Epithelial cell of esophagus (primary cell): ENCODE data around the gene IFT81.
A peak's percentile ranks its signal among the peaks of the same experiment; 100 is the strongest.
"Not testable (repeated sequence)": the region's sequence is repeated elsewhere in the genome, so short reads cannot be mapped to it uniquely, and the experiment has no call there.

ENCODE experiments used
- DNase-seq: peaks from one replicate; pipeline ENCODE4 v3.0.0; 2010; ENCODE audit warnings: low read depth
- H3K4me3 ChIP-seq: 2 replicates; pipeline ENCODE4 v1.5.1; 2011; ENCODE audit warnings: mild to moderate bottlenecking, low read length, control low read depth
- TF ChIP-seq, protein P1 (sequence below): IDR thresholded peaks from 2 replicates; pipeline ENCODE4 v1.5.1; 2011; ENCODE audit warnings: low read depth, mild to moderate bottlenecking, low read length, control low read depth, inconsistent platforms; ENCODE audit not compliant: insufficient read depth; ENCODE audit errors: missing control alignments

Gene IFT81

DNA sequence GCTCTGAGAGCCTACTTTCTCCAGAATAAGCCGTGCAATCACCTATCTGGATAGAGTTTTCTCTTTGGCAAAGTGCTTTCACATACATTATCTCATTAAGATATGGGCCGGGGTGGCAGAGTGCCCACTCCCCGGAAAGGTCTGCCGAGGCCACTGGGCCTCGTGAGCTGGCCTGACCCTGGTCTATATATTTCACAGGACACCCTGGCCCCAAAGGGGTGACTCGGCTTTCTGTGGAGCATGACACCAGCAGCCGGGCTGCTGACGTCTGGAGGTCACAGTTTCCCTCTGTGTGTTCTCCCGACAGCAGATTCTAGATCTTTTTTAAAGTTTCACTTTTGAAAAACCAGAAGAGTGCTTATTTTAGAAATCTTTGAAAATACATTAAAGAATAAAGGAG, 129.0 kb downstream of the IFT81 start:
- H3K4me3 ChIP-seq, result no peak overlapping the region
- TF ChIP-seq, protein P1, sequence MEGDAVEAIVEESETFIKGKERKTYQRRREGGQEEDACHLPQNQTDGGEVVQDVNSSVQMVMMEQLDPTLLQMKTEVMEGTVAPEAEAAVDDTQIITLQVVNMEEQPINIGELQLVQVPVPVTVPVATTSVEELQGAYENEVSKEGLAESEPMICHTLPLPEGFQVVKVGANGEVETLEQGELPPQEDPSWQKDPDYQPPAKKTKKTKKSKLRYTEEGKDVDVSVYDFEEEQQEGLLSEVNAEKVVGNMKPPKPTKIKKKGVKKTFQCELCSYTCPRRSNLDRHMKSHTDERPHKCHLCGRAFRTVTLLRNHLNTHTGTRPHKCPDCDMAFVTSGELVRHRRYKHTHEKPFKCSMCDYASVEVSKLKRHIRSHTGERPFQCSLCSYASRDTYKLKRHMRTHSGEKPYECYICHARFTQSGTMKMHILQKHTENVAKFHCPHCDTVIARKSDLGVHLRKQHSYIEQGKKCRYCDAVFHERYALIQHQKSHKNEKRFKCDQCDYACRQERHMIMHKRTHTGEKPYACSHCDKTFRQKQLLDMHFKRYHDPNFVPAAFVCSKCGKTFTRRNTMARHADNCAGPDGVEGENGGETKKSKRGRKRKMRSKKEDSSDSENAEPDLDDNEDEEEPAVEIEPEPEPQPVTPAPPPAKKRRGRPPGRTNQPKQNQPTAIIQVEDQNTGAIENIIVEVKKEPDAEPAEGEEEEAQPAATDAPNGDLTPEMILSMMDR, result no peak
- no peak for DNase-seq

DNA sequence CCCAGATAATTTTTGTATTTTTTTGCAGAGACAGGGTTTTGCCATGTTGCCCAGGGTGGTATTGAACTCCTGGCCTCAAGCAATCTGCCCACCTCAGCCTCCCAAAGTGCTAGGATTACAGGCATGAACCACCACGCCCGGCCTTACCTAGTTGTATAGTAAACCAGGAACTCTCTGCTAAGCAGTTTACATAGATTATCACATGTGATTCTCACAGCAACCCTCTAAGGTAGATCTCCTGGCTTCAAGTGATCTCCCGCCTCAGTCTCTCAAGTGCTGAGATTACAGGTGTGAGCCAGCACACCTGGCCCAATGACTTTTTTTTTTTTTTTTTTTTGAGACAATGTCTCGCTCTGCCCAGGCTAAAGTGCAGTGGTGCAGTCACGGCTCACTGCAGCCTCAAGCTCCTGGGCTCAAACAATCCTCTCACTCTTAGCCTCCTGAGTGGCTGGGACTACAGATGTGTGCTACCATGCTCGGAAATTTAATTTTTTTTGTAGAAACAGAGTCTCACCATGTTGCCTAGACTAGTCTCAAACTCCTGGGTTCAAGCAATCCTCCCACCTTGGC, 130.9 kb downstream of the IFT81 start:
- TF ChIP-seq, protein P1, result no peak
- no peak overlapping the region for H3K4me3 ChIP-seq
- no peak for DNase-seq

DNA sequence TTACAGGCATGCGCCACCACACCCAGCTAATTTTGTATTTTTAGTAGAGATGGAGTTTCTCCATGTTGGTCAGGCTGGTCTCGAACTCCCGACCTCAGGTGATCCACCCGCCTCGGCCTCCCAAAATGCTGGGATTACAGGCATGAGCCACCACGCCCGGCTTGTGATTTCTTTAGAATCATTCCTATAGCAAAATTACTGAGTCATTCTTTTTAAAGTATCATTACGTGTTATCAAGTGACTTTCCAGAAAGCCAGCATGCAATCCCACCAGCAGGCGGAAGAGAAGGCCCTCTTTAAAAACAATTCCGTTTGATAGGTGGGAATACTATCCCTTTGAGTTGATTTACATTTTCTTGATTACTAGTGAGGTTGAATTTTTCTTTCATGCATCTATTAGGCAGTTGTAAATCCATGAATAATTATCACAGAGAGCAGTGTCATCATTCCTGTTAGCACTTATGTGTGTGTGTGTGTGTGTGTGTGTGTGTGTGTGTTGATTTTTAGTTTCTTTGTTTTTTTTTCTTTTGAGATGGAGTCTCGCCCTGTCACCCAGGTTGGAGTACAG, 131.8 kb downstream of the IFT81 start:
- not testable (repeated sequence) for H3K4me3 ChIP-seq, DNase-seq

DNA sequence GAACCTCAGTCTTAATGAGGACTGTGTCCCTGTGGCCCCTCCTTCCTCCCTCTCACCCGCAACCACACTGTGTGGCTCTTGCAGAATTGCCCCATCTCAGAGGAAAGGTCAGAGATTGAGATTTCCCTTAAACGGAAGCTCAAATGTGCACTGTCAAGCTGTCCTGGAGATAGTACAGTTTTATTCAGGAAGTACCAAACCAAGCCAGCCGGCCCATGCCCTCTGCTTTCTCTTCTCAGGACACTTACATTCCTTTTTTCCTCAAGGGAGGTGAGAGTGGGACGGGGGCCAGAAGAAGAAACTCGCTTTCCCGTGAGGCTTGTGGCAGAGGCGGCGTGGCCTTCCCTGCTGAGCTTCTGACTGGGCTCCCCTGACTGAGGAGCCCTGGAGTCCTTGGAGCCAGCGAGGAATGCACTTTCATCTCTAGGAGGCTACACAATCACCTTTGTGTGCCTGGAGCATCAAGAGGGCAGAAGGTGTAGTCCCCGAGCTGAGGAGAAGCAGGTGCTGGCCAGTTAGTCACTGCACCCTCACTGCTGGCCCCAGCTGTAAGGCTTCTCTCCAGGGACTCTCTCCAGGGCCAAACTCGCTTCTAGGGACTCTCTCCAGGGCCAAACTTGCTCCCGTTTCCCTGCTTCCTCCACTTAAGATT, 132.7 kb downstream of the IFT81 start:
- no peak overlapping the region for H3K4me3 ChIP-seq
- DNase-seq, result no peak
- TF ChIP-seq, protein P1, result no peak

DNA sequence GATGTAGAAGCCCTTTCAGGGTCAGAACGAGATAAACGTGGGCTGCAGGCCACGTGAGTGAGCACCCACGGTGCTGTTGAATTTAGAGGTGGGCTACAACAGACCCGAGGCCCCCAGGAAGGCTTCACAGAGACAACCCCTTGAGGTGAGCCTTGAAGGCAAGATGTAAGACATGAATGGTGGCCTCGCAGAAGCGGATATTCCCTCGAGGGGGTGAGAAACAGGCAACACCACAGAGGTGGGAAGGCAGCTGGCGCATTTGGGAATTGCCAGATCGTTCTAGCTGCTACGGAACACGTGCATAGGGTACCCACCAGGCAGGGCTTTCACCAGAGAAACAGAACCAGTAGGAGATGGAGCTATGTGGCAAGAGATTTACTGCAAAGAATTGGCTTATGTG, 134.3 kb downstream of the IFT81 start:
- DNase-seq, result no peak
- H3K4me3 ChIP-seq, result no peak overlapping the region
- TF ChIP-seq, protein P1, result no peak

DNA sequence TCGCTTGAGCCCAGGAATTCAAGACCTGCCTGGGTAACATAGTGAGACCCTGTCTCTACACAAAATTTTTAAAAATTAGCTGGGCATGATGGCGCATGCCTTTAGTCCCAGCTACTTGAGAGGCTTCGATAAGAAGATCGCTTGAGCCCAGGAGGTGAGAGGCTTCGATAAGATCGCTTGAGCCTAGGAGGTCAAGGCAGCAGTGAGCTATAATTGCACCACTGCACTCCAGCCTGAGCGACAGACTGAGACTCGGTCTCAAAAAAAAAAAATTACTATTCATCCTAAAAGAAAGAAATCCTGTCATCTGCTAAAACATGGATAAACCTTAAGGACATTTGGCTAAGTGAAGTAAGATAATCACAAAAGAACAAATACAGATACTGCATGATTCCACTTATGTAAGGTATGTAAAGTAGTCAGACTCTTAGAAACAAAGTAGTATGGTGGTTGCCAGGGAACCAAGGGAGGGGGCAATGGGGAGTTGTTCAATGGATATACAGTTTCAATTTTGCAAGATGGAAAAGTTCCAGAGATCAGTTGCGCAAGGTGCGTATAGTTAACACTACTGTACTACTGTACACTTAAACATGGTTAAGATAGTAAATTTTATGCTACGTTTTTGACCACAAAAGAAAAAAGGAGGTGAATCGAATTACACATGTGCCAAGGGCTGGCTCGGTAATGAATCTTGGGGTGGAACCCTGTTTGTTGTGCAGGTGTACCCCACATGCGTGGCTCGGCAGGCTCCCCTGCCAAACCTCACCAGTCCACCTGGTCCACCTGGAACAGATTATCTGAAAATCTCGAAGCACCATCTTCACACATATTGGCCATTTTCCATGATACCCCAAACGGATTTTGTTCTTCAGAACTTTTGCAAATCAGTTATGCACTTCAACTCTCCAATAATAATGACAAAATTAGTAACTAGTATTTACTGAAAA, 138.6 kb downstream of the IFT81 start:
- TF ChIP-seq, protein P1, result no peak
- peak; percentile 81 for DNase-seq
- H3K4me3 ChIP-seq, result no peak overlapping the region

DNA sequence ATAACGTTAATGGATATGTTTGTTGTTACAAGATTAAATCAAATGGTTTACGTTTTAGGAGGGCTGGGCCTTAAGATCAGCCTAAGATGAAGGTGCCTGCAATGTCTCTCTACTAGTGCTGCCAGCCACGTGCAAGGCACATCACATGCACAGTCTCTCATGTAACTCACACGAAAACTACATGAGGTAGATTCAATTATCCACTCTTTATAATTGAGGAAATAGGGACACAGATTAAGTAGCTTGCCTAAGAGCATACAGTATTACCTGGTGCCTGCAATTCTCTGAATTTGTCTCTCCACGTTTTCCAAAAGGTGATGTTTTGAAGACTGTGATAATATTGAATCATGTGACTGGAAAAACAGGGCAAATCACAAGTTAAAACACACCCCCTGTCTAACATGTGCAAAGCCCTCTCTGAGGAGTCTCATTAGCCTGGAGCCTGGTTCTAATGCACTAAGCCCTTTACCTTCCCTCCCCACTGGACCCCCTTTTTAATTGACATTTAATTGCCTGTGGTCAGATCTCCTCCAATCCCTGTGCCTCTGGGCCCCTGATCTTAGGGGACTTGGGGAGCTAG, 142.3 kb downstream of the IFT81 start:
- no peak overlapping the region for H3K4me3 ChIP-seq
- no peak for DNase-seq
- TF ChIP-seq, protein P1, result no peak
